ENCODE data around the gene ATRNL1. TPM values are rescaled to one million over a fixed set of nuclear protein-coding genes. Genes with fewer than 3 reads are reported as not detected.

ATRNL1 gene
- total and polyA plus RNA-seq, 2 of the 8 experiments (the other 6 are each of a cell fraction or from before 2014, with no cell fraction given), result 5.1 to 17.6 TPM

- no peak for TF ChIP-seq YY1 (IDR thresholded peaks at IDR 0.05; ENCODE audit: low read depth, low read length)
- TF ChIP-seq SUZ12 (IDR thresholded peaks at IDR 0.05; ENCODE audit: low read length), result no peak
Observed at GRCh38 chr10:115727129-115727528, 634.0 kb downstream of the ATRNL1 start (continued).

Measured in H1 (cell line).